NCI-H1105 treated with DMSO at 0.1 percent for 48 hours (cell line): ENCODE results near the gene LRBA.
A peak's percentile ranks its signal among the peaks of the same experiment; 100 is the strongest.

Source experiments
- DNase-seq: peaks from one replicate; lab custom pipeline; 2025; lab: John Stamatoyannopoulos, UW

The LRBA gene

GRCh38 chr4:150875367-150875766 lies 139.7 kb downstream of the LRBA start:
- DNase-seq, result no peak

- no peak for DNase-seq
These were observed 140.5 kb downstream of the LRBA start for GRCh38 chr4:150874338-150875226.

GRCh38 chr4:150867148-150867547 lies 147.9 kb downstream of the LRBA start:
- DNase-seq, result peak; percentile 76

GRCh38 chr4:150863456-150863855 lies 151.6 kb downstream of the LRBA start:
- no peak for DNase-seq

GRCh38 chr4:150862829-150863228 lies 152.3 kb downstream of the LRBA start:
- DNase-seq, result no peak

GRCh38 chr4:150859453-150859852 lies 155.6 kb downstream of the LRBA start:
- no peak for DNase-seq

DNA sequence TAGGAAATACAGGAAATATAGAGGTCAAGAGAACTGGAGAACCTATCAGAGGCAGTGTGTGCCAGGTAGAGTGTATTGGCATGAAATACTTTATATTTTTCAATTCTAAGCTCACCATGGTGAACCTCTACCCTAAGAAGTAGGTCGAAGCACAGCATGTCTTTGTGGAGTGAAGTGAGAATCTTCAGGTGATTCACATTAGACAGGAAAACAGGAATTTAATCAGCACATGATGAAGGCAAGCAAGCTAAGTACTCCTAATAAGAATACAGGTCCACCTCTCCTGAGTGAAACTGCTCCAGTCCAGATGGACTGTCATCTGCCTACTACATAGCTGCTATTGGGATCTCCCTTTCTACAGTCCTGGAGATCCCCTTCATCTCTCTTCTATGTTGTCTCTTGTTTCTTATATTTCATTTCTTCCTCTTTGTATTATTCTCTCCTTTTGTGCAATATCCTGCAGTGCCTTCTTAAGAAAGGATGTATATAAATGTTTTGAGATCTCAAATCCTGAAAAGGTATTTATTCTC lies 159.0 kb downstream of the LRBA start:
- no peak for DNase-seq

GRCh38 chr4:150854600-150854999 lies 160.5 kb downstream of the LRBA start:
- no peak for DNase-seq

- no peak for DNase-seq
These were observed 161.2 kb downstream of the LRBA start for GRCh38 chr4:150853882-150854281.

- DNase-seq, result no peak
These were observed 162.9 kb downstream of the LRBA start for GRCh38 chr4:150852216-150852615.

DNA sequence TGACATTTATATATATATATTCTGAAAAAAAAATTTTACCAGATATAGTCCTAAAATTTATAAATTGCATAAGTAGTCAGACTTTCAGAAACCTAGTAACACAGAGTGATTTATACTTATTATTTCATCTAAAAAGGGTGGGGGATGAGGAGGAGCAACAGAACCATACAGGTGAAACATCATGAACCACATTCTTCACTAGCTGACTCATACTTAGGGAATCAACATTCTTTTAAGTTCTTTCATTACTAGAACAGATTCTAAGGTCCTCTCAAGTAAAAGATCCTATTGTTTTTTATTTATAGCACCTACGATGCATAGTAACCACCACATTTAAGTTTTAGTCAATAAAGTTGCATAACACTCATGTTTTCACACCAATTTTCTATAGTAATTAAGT lies 166.1 kb downstream of the LRBA start:
- DNase-seq, result no peak

DNA sequence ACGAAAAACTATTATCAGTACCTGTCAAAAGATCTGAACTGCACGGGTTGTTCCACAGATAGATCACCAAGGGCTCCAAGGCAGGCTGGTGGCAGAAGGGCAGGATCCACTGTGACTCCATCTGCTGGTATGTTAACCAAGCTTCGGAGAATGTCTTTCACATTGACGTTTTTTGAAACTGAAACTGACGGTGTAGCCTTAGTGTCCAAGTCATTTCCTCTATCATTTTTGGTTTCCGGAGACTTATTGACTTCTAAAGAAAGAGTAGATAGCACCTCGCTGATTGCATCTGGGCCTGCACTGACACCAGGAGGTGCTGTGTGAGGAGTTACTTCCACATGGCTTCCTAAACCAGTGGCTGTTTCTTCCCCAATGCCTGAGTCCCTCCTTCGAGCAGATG lies 186.9 kb downstream of the LRBA start:
- DNase-seq, result no peak

- DNase-seq, result no peak
These were observed 187.9 kb downstream of the LRBA start for GRCh38 chr4:150827226-150827625.

- no peak for DNase-seq
These were observed 188.8 kb downstream of the LRBA start for GRCh38 chr4:150826306-150826705.

DNA sequence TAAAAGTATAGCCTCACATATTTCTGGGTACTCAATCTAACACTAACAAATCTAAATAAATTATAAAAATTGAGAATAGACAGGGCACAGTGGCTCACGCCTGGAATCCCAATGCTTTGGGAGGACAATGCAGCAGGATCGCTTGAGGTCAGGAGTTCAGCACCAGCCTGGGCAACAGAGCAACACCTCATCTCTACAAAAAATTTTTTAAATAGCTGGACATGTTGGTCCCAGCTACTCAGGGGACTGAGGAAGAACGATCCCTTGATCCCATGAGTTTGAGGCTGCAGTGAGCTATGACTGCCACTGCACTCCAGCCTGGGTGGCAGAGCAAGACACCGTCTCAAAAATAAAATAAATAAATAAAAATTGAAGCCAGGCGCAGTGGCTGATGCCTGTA lies 192.7 kb downstream of the LRBA start:
- no peak for DNase-seq

- no peak for DNase-seq
These were observed 193.4 kb downstream of the LRBA start for GRCh38 chr4:150821641-150822040.

DNA sequence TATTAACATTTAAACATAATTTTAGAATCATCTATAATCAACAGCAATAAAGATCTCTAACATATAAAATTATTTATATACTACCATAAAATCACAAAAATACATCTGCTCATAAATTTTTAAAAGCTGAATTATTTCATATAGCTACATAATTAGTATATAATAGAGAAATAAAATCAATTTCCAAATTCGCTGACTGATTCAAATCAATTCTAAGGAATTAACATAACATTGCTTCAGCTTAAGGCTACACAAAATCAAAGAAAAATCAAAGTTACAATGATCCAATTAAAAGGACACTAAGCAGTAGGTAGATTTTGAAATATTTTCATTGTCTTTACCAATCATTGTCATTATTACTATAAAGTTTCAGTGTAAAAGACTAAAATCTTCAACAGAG lies 194.7 kb downstream of the LRBA start:
- no peak for DNase-seq

- no peak for DNase-seq
These were observed 196.4 kb downstream of the LRBA start for GRCh38 chr4:150818661-150819060.

GRCh38 chr4:150817804-150818528 lies 197.1 kb downstream of the LRBA start:
- peak; percentile 45 for DNase-seq

GRCh38 chr4:150817017-150817416 lies 198.1 kb downstream of the LRBA start:
- no peak for DNase-seq

GRCh38 chr4:150816491-150816890 lies 198.6 kb downstream of the LRBA start:
- no peak for DNase-seq

- DNase-seq, result no peak
These were observed 200.2 kb downstream of the LRBA start for GRCh38 chr4:150814873-150815272.
